ENCODE data around the gene CARD10. TPM values are rescaled to one million over a fixed set of nuclear protein-coding genes. Genes with fewer than 3 reads are reported as not detected.

The CARD10 gene
- total and polyA plus RNA-seq, 2 of the 13 experiments (the other 11 are each of a cell fraction or from before 2014, with no cell fraction given), result 35.2 to 55.8 TPM

- TF ChIP-seq ZBTB40 (IDR thresholded peaks at IDR 0.05), result no peak
- TF ChIP-seq ZBTB40 (CRISPR knock-in tag; IDR thresholded peaks at IDR 0.05), result no peak
- TF ChIP-seq, protein P1, sequence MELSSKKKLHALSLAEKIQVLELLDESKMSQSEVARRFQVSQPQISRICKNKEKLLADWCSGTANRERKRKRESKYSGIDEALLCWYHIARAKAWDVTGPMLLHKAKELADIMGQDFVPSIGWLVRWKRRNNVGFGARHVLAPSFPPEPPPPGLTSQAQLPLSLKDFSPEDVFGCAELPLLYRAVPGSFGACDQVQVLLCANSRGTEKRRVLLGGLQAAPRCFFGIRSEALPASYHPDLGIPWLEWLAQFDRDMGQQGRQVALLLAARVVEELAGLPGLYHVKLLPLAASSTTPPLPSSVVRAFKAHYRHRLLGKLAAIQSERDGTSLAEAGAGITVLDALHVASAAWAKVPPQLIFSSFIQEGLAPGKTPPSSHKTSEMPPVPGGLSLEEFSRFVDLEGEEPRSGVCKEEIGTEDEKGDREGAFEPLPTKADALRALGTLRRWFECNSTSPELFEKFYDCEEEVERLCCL (CRISPR knock-in tag; IDR thresholded peaks at IDR 0.05; ENCODE audit: borderline replicate concordance), result no peak
- TF ChIP-seq, protein P2, sequence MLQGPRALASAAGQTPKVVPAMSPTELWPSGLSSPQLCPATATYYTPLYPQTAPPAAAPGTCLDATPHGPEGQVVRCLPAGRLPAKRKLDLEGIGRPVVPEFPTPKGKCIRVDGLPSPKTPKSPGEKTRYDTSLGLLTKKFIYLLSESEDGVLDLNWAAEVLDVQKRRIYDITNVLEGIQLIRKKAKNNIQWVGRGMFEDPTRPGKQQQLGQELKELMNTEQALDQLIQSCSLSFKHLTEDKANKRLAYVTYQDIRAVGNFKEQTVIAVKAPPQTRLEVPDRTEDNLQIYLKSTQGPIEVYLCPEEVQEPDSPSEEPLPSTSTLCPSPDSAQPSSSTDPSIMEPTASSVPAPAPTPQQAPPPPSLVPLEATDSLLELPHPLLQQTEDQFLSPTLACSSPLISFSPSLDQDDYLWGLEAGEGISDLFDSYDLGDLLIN (CRISPR knock-in tag; IDR thresholded peaks at IDR 0.05; ENCODE audit: borderline replicate concordance), result no peak
- no peak for TF ChIP-seq ZNF12 (CRISPR knock-in tag; IDR thresholded peaks at IDR 0.05)
- no peak for TF ChIP-seq RFX5 (IDR thresholded peaks at IDR 0.05; ENCODE audit: low read depth, low read length)
- no peak for TF ChIP-seq ZNF557 (CRISPR knock-in tag; IDR thresholded peaks at IDR 0.05)
- TF ChIP-seq, protein P3, sequence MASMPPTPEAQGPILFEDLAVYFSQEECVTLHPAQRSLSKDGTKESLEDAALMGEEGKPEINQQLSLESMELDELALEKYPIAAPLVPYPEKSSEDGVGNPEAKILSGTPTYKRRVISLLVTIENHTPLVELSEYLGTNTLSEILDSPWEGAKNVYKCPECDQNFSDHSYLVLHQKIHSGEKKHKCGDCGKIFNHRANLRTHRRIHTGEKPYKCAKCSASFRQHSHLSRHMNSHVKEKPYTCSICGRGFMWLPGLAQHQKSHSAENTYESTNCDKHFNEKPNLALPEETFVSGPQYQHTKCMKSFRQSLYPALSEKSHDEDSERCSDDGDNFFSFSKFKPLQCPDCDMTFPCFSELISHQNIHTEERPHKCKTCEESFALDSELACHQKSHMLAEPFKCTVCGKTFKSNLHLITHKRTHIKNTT (CRISPR knock-in tag; IDR thresholded peaks at IDR 0.05), result no peak
- TF ChIP-seq, protein P4, sequence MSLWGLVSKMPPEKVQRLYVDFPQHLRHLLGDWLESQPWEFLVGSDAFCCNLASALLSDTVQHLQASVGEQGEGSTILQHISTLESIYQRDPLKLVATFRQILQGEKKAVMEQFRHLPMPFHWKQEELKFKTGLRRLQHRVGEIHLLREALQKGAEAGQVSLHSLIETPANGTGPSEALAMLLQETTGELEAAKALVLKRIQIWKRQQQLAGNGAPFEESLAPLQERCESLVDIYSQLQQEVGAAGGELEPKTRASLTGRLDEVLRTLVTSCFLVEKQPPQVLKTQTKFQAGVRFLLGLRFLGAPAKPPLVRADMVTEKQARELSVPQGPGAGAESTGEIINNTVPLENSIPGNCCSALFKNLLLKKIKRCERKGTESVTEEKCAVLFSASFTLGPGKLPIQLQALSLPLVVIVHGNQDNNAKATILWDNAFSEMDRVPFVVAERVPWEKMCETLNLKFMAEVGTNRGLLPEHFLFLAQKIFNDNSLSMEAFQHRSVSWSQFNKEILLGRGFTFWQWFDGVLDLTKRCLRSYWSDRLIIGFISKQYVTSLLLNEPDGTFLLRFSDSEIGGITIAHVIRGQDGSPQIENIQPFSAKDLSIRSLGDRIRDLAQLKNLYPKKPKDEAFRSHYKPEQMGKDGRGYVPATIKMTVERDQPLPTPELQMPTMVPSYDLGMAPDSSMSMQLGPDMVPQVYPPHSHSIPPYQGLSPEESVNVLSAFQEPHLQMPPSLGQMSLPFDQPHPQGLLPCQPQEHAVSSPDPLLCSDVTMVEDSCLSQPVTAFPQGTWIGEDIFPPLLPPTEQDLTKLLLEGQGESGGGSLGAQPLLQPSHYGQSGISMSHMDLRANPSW (CRISPR knock-in tag; IDR thresholded peaks at IDR 0.05; ENCODE audit: borderline replicate concordance), result no peak; the same call in 1 of the 2 replicates
- no peak for TF ChIP-seq ZNF264 (CRISPR knock-in tag; IDR thresholded peaks at IDR 0.05)
These were observed 47.9 kb upstream of the CARD10 start (continued) for GRCh38 chr22:37566903-37567798.

Measured in HepG2 (cell line).